Breast epithelium (tissue), 3 donors: ENCODE results near the gene AGMAT.

Experiments used
- POLR2A ChIP-seq: fragments of 450-650 bp; IDR thresholded peaks from one replicate; pipeline ENCODE4 v1.6.1; 2016; ENCODE audit warnings: antibody characterized with exemption, mild to moderate bottlenecking, moderate library complexity
- POLR2AphosphoS5 ChIP-seq, 3 donors: sonication (generic); formaldehyde crosslinking; IDR thresholded peaks; one replicate each; pipeline ENCODE4 v1.6.1; 2017; ENCODE audit warnings: antibody characterized with exemption in 3 of 3
- TF ChIP-seq, protein P1 (sequence below), 3 donors: fragments of 450-650 bp; IDR thresholded peaks; one replicate each; pipeline ENCODE4 v1.5.1; 2016 to 2017; ENCODE audit warnings: antibody characterized with exemption in 3 of 3, mild to moderate bottlenecking in 3 of 3, moderate library complexity in 3 of 3

DNA sequence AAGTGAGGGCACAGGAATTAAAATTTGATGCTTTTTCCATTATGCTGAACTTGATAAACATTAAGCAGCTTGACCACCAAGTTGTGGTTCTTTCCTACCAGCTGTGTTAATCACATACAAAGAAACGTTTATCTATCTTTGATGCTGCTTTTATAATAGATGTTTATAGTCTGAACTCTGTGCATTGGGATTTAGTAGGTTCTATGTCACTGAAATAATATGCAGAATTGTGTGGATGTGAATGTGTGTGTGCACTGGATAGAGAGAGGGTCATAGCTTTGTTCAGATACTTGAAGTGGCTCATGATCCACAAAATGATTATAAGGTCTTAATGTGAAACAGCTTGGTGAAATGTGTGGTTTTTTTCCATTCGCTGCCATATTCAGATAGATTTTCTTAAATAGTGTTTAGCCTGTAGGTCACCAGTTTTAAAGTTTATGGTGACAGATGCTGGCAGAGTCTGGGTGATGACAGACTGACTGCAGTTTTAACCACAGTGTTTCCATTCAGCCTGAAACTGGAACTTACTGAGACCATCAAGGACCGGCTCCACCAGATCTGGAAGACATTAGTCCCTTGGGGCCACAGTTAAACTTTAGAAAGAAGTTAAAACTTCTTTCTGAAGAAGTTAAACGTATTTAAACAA, 42.6 kb upstream of the AGMAT start:
- no peak for TF ChIP-seq POLR2A
- TF ChIP-seq, protein P1, sequence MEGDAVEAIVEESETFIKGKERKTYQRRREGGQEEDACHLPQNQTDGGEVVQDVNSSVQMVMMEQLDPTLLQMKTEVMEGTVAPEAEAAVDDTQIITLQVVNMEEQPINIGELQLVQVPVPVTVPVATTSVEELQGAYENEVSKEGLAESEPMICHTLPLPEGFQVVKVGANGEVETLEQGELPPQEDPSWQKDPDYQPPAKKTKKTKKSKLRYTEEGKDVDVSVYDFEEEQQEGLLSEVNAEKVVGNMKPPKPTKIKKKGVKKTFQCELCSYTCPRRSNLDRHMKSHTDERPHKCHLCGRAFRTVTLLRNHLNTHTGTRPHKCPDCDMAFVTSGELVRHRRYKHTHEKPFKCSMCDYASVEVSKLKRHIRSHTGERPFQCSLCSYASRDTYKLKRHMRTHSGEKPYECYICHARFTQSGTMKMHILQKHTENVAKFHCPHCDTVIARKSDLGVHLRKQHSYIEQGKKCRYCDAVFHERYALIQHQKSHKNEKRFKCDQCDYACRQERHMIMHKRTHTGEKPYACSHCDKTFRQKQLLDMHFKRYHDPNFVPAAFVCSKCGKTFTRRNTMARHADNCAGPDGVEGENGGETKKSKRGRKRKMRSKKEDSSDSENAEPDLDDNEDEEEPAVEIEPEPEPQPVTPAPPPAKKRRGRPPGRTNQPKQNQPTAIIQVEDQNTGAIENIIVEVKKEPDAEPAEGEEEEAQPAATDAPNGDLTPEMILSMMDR (IDR thresholded peaks at IDR 0.05) = no peak
- no peak for TF ChIP-seq POLR2AphosphoS5 (IDR thresholded peaks at IDR 0.05)
